GM12875 (cell line): Measurements from ENCODE around the gene POTEF.
"Not testable (repeated sequence)": the region's sequence is repeated elsewhere in the genome, so short reads cannot be mapped to it uniquely, and the experiment has no call there.

Source experiments
- H3K4me3 ChIP-seq: one replicate; pipeline ENCODE4 v1.5.1; 2011; ENCODE audit warnings: low read depth, low read length, control low read depth
- TF ChIP-seq, protein P1 (sequence below): IDR thresholded peaks from 2 replicates; pipeline ENCODE4 v1.5.1; 2011; ENCODE audit warnings: low read depth, mild to moderate bottlenecking, control low read depth, inconsistent platforms, low read length, moderate library complexity, borderline replicate concordance; ENCODE audit not compliant: insufficient read depth

POTEF gene

DNA sequence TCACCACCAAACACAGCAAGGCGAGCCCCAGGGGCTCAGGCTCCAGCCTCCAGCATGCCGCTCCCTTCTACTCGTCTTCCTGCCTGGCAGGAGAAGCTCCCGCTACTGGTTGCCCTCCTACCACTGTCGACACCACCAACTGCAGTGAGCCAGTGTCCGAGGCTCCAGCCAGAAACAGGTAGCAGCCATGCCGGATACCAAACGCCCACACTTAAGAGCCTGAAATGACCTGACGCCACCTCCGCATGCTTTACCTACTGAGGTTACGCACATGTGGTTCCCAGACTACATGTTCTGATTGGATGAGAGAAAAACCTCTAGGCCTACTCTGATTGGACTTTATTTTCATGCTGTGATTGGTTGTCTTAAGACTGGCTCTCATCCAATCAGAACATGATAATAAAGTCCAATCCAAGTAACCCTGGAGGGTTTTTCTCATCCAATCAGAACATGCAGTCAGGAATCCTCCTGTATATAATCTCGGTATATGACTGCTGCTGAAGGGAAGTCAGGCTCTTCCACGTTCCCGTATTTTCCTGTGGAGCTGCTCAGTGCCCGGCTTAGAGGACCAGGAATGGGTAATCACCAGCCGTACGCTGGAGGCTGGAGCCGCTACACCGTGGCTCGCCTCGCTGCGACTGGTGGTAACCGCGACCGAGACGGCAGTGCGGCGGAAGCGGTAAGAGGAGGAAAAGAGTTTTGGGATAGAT is at the start of gene POTEF:
POTEF (minus strand) TSS at position 103 of the 710 bp plus-strand sequence. CDS start 8,707 bp downstream, outside the sequence.
- H3K4me3 ChIP-seq: not testable (repeated sequence)

DNA sequence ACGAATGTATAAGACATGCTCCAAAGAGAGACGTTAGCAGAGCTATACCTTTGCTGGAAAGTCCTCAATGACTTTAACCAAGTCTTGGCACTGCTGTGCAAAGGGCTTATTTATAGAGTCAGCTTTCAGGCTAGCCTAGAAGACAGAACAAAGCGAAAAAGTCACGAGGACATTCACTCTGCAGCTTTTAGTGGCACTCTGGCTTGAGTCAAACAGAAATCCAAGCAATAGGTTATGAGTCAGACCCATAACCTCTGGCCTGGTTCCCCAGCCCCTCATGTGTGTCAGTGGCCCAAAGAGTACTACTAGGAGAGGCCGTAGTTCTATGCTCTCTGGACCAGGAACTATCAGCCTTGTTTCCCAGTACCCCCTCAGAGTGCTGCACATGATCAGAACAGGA is 45.8 kb upstream of the POTEF start:
- H3K4me3 ChIP-seq: not testable (repeated sequence)

DNA sequence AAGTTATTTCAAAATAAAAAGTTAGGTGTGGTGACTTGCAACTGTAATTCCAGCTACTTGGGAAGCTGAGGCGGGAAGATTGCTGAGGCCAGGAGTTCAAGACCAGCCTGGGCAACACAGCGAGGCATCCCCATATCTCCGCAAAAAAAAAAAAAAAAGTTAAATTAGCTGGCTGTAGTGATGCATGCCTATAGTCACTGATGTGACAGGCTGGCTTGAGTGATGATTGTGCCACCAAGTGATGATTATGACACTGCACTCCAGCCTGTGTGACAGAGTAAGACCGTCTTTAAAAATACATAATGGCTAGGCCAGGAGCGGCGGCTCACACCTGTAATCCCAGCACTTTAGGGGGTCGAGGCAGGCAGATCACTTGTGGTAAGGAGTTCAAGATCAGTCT is 40.9 kb upstream of the POTEF start:
- no peak overlapping the region for H3K4me3 ChIP-seq
- TF ChIP-seq, protein P1, sequence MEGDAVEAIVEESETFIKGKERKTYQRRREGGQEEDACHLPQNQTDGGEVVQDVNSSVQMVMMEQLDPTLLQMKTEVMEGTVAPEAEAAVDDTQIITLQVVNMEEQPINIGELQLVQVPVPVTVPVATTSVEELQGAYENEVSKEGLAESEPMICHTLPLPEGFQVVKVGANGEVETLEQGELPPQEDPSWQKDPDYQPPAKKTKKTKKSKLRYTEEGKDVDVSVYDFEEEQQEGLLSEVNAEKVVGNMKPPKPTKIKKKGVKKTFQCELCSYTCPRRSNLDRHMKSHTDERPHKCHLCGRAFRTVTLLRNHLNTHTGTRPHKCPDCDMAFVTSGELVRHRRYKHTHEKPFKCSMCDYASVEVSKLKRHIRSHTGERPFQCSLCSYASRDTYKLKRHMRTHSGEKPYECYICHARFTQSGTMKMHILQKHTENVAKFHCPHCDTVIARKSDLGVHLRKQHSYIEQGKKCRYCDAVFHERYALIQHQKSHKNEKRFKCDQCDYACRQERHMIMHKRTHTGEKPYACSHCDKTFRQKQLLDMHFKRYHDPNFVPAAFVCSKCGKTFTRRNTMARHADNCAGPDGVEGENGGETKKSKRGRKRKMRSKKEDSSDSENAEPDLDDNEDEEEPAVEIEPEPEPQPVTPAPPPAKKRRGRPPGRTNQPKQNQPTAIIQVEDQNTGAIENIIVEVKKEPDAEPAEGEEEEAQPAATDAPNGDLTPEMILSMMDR: no peak

DNA sequence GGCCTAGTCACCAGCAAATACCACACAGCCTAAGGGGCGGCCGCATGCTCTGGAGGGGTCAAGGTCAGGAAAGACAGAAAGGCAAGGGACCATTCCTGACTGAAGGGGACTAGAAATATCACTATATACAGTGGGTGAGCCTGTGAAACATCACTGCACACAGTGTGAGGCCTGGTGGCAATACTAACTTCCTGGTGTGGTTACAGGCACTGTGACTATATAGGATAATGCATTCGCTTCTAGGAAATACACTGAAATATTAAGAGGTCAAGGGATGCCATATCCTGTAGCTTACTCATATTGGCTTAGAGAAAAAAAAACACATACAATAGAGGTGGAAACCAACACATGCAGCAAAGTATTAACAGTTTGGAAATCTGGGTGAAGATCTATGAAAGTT is 40.1 kb upstream of the POTEF start:
- H3K4me3 ChIP-seq: not testable (repeated sequence)

DNA sequence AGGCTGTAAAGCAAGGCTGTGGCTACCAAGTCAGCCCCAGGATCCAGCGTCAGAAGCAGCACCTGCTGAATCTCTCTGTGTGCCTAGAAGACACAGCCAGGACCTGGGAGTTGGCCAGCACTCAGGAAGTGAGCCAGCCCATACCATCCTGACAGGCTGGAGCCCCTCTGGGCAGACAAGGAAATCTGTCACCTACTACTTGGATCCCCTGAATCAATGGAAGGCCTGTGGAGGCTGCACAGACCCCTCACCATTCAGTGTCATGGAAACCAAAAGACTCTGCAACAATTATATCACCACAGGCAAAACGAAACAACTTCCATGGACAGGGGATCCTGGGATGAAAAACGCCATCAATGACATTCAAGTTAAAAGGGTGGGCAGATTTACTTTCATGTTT is 37.6 kb upstream of the POTEF start:
- not testable (repeated sequence) for H3K4me3 ChIP-seq

DNA sequence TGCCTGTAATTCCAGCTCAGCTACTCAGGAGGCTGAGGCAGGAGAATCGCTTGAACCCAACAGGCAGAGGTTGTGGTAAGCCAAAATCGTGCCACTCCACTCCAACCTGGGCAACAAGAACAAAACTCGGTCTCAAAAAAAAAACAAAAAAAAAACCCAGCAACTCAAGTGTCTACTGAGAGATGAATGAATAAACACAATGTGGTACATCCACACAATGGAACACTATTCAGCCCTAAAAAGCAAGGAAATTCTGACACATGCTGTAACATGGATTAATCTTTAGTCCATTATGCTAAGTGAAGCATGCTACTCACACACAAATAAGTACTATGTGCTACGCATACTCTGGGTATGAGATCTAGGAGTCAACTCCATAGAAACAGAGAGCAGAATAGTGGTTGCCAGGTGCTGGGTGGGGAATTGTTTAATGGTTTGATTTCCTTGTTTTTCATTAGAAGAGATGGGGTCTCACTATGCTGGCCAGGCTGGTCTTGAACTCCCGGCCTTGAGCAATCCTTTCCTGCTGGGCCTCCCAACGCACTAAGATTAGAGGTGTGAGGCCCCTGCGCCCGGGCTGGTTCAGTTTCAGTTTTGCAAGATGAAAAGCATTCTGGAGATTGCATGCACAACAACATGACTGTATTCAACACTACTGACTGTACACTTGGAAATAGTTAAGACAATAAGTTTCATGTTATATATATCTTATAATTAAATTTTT is 36.4 kb upstream of the POTEF start:
- TF ChIP-seq, protein P1: no peak
- no peak overlapping the region for H3K4me3 ChIP-seq

DNA sequence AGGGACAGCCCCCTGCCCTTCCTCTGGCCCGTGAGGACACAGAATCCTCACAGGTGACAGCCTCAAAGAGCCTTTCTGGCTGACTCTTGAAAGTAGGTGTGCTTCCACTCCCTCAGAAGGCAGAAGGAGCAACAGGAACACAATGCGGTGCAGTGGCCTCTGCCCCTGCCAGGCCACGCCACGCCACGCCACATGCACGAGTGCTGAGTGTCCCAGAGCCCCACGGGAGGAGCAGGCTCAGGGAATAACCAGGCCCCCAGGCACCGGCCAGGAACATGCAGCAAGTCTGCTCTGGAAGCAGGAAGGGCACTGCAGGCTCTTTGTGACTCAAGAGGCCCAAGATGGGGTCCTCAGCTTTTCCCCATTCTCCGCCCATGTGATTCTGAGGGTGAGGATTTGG is 33.9 kb upstream of the POTEF start:
- H3K4me3 ChIP-seq: no peak overlapping the region
- TF ChIP-seq, protein P1: no peak

DNA sequence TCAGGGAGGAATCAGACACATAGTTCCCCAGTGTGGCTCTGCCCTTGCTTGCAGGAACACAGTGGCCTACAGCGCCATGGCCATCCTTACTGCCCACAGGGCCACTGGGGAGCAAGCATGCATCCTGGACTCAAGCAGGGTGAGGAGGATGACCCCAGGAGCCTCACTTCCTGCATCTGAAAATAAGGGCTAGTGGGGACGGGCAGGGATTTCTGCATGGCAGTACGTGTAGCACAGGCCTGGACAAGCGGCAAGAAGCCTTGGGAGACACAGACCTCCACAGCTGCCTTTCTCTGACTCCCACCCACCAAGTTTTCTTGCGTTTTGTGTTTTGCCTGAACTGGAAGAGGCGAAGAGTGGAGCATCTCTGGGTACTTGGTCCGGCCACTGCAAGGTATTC is 33.5 kb upstream of the POTEF start:
- not testable (repeated sequence) for H3K4me3 ChIP-seq

DNA sequence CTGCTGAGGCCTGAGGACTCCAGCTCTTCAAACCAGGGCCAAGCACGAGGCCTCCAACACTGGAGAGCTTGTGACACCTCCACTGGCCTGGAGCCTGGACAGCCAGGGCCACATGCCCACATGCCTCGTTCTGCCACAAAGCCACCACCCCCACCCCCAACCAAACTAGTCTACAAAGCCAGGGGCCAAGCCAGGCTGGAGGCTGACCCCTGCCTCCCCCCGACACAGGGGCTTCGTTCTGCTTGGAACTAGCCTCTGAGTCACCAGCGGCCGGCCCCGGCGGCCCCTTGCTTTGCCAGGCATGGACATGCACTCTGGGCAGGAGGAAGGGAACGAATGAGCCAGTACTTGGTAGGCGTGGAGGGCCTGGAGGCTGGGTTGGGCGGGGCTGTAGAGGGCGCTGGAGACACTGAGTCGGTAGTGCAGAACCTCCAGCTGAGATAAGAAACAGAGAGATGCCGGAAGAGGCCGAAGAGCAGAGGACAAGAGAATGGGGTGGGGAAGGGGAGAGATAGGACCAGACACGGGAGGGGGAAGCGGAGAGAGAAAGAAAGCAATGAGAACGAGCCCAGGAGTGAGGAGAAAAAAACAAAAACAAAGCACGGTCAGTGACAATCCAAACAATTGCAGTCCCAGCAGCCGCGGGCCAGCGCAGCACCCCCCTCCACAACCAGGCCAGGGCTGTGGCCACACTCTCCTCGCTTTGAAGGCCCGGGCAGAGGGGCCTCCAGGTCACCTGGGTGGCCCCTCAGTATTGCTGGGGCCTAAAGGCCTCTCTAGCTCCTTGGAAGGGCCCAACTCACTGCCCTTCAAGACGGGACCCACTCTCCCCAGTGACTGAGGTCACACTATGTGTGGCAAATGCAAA is 32.0 kb upstream of the POTEF start:
- not testable (repeated sequence) for H3K4me3 ChIP-seq

DNA sequence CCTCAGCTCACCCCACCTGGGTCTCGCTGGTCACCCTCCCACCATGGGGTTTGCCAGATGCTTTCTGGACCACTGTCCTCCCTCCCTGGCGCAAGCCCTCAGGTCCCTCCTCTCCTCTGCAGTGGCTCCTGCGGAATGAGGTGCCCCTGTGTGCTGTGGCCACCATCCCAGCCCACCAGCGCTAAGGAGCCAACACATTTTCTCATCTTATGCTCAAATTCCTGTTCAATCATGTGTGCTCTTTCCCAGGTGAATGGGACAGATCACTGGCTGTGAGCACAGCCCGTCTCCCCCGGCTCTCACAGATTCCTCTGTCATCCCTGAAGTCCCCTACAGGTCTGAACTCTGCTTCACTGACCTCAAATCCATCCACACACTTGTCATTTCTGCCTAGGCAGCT is 31.1 kb upstream of the POTEF start:
- TF ChIP-seq, protein P1: no peak
- H3K4me3 ChIP-seq: no peak overlapping the region

DNA sequence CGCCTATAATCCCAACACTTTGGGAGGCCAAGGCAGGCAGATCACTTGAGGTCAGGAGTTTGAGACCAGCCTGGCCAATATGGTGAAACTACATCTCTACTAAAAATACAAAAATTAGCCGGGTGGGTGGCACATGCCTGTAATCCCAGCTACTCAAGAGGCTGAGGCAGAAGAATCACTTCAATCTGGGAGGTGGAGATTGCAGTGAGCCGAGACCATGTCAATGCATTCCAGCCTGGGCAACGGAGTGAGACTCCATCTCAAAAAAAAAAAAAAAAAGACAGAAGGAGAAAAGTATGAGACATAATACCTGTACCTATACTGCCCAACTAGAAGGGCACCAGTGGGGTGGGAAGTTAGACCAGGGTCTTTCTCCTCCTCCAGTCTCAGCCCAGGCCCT is 30.4 kb upstream of the POTEF start:
- H3K4me3 ChIP-seq: not testable (repeated sequence)
